SK-N-SH (cell line): Measurements from ENCODE around the gene SPPL2C. TPM values are rescaled to one million over a fixed set of nuclear protein-coding genes. Genes with fewer than 3 reads are reported as not detected.

Experiments
- CTCF ChIA-PET: fragments of 300-600, 350-600 bp; formaldehyde crosslinking; extraction: SDS; loops from one replicate; lab custom pipeline; 2021; lab: Yijun Ruan, JAX
- POLR2A ChIA-PET: fragments of 350-600 bp; sonication (Branson Sonifier 250); formaldehyde crosslinking; extraction: SDS; loops from one replicate; lab custom pipeline; 2020; ENCODE audit warnings: antibody characterized with exemption, inconsistent platforms; lab: Yijun Ruan, JAX
- DNase-seq: peaks from one replicate; pipeline ENCODE4 v3.0.0; 2012
- H2AFZ ChIP-seq: fragments of 200-600 bp; sonication (generic); 2 replicates; pipeline ENCODE4 v1.8.1; 2016; ENCODE audit warnings: antibody characterized with exemption, mild to moderate bottlenecking, low read depth
- H3F3A ChIP-seq: fragments of 200-600 bp; sonication (generic); replicated peaks from 2 replicates; pipeline ENCODE3; 2016; ENCODE audit warnings: antibody characterized with exemption, mild to moderate bottlenecking; ENCODE audit not compliant: insufficient read depth
- H3K27ac ChIP-seq, 2 experiments: fragments of 200-500 bp in 1 of 2; fragments of 200-600 bp in 1 of 2; sonication (Bioruptor generic) in 1 of 2; sonication (generic), shearing (Covaris generic) in 1 of 2; 2 replicates each; pipeline versions ENCODE4 v1.5.1 to v1.6.1; 2014 to 2016; ENCODE audit warnings: low read depth in 2 of 2, inconsistent platforms in 1 of 2, low read length in 1 of 2, mild to moderate bottlenecking in 1 of 2, mixed read lengths in 1 of 2
- H3K27me3 ChIP-seq: fragments of 200-600 bp; sonication (generic), shearing (Covaris generic); 2 replicates; pipeline ENCODE4 v1.6.1; 2016; ENCODE audit warnings: mixed run types; ENCODE audit not compliant: insufficient read depth
- H3K36me3 ChIP-seq, 2 experiments: fragments of 200-500 bp in 1 of 2; fragments of 200-600 bp in 1 of 2; sonication (Bioruptor generic) in 1 of 2; sonication (generic) in 1 of 2; replicated peaks in 1 of 2; 2 replicates each; pipeline versions ENCODE3 to v1.5.1; 2014 to 2016; ENCODE audit warnings: low read length in 1 of 2, mild to moderate bottlenecking in 1 of 2; ENCODE audit not compliant: insufficient read depth in 2 of 2, control insufficient read depth in 1 of 2
- H3K4me1 ChIP-seq, 2 experiments: fragments of 200-500 bp in 1 of 2; fragments of 200-600 bp in 1 of 2; sonication (Bioruptor generic) in 1 of 2; sonication (generic), shearing (Covaris generic) in 1 of 2; 2 replicates each; pipeline versions ENCODE4 v1.5.1 to v1.6.1; 2014 to 2016; ENCODE audit warnings: low read depth in 1 of 2, low read length in 1 of 2, mixed run types in 1 of 2; ENCODE audit not compliant: insufficient read depth in 2 of 2, control insufficient read depth in 1 of 2
- H3K4me2 ChIP-seq: fragments of 200-600 bp; sonication (generic), shearing (Covaris generic); 2 replicates; pipeline ENCODE4 v1.6.1; 2017; ENCODE audit warnings: mixed run types
- H3K4me3 ChIP-seq, 2 experiments: fragments of 200-500 bp in 1 of 2; fragments of 200-600 bp in 1 of 2; sonication (Bioruptor generic) in 1 of 2; sonication (generic), shearing (Covaris generic) in 1 of 2; 2 replicates each; pipeline versions ENCODE4 v1.5.1 to v1.8.1; 2014 to 2016; ENCODE audit warnings: low read depth in 2 of 2, inconsistent platforms in 1 of 2, low read length in 1 of 2, mild to moderate bottlenecking in 1 of 2, mixed read lengths in 1 of 2, moderate library complexity in 1 of 2
- H3K79me2 ChIP-seq: fragments of 200-600 bp; sonication (generic); 2 replicates; pipeline ENCODE4 v1.8.1; 2017; ENCODE audit warnings: mild to moderate bottlenecking; ENCODE audit not compliant: insufficient read depth
- H3K9ac ChIP-seq: fragments of 200-600 bp; sonication (generic); 2 replicates; pipeline ENCODE4 v1.6.1; 2017; ENCODE audit warnings: mixed run types
- H3K9me2 ChIP-seq: fragments of 200-600 bp; sonication (generic); 2 replicates; pipeline ENCODE4 v1.6.1; 2017; ENCODE audit warnings: mixed run types
- H3K9me3 ChIP-seq: fragments of 200-600 bp; sonication (generic); 2 replicates; pipeline ENCODE4 v1.6.1; 2017; ENCODE audit warnings: mixed run types, mild to moderate bottlenecking, moderate library complexity
- H4K20me1 ChIP-seq: fragments of 200-600 bp; sonication (generic); 2 replicates; pipeline ENCODE4 v1.6.1; 2017; ENCODE audit warnings: mild to moderate bottlenecking, mixed run types; ENCODE audit not compliant: insufficient read depth
- ELF1 ChIP-seq: IDR thresholded peaks from 2 replicates; pipeline ENCODE4 v1.4.0; 2012
- FOSL2 ChIP-seq: IDR thresholded peaks from 2 replicates; pipeline ENCODE4 v1.4.0; 2012; ENCODE audit warnings: low read depth, mild to moderate bottlenecking, moderate library complexity, borderline replicate concordance
- FOXM1 ChIP-seq: IDR thresholded peaks from 2 replicates; pipeline ENCODE4 v1.4.0; 2012; ENCODE audit warnings: low read depth, mild to moderate bottlenecking
- GATA2 ChIP-seq: sonication (generic); formaldehyde crosslinking; IDR thresholded peaks from 2 replicates; pipeline ENCODE4 v1.5.0; 2020; ENCODE audit warnings: mild to moderate bottlenecking, missing genetic modification reagents
- PBX3 ChIP-seq: IDR thresholded peaks from 2 replicates; pipeline ENCODE4; 2012
- RXRA ChIP-seq: IDR thresholded peaks from 2 replicates; pipeline ENCODE4 v1.4.0; 2012; ENCODE audit warnings: low read depth, mild to moderate bottlenecking, borderline replicate concordance
- SMC3 ChIP-seq: IDR thresholded peaks from 2 replicates; pipeline ENCODE4 v1.6.1; 2012; ENCODE audit warnings: low read depth, low read length, improper control_type of control experiment
- TAF1 ChIP-seq: IDR thresholded peaks from 2 replicates; pipeline ENCODE4 v1.6.1; 2012; ENCODE audit warnings: low read depth, mild to moderate bottlenecking, low read length, moderate library complexity, borderline replicate concordance
- WGBS: methylation state at CpG from one replicate; pipeline ENCODE4 v1.1.6; 2017; ENCODE audit warnings: low lambda C conversion rate; 5-methylcytosine and 5-hydroxymethylcytosine counted together
- polyA plus RNA-seq, 3 experiments: library from polyadenylated mRNA; depleted of rRNA; stranded (reverse); fragments of >200 nt; gene quantifications; 2 replicates each; pipeline ENCODE4 v1.2.3, GENCODE V29; 2012

SPPL2C gene
- polyA plus RNA-seq, 1 of the 3 experiments (the other 2 are of a cell fraction), result not detected

GRCh38 chr17:45895969-45896785 lies 51.5 kb downstream of the SPPL2C start:
- ChIA-PET POLR2A (no interaction called here), CTCF (interaction anchor here (1.7 kb wide), 1 partner anchor 12 kb away, joined by 6 read pairs; no protein-coding TSS in a partner anchor)
- Histone ChIP-seq H3K27ac (peak overlapping the region in 1 of 2 experiments; percentile 17; a peak in 1 of 4 replicates), H3K9ac (no peak overlapping the region), H4K20me1 (no peaks in the 10 kb centered on the region), H3K36me3 (no peaks in the 10 kb centered on the region), H3K4me3 (peak overlapping the region; percentile 77 to 92), H3K9me2 (no peaks in the 10 kb centered on the region), H3K4me1 (peaks cover 0 to 19% of the 10 kb centered on the region in 2 experiments; a peak in 1 of 4 replicates)
- TF ChIP-seq FOXM1 (no peak), SMC3 (no peak), GATA2 (CRISPR knock-in tag) (no peak), RXRA (no peak), PBX3 (no peak), FOSL2 (no peak), TAF1 (no peak), ELF1 (no peak)
- TF ChIP-seq, all 33 proteins: peak for 0
- H3K79me2 ChIP-seq, result no peaks in the 10 kb centered on the region
- peak overlapping the region; percentile 100 for H3K4me2 ChIP-seq
- H2AFZ ChIP-seq, result no peak overlapping the region
- H3F3A ChIP-seq, result peaks cover 6% of the 10 kb centered on the region
- no peaks in the 10 kb centered on the region for H3K9me3 ChIP-seq
- WGBS, result 11% methylated on average over 37 of the region's 55 CpGs
- H3K27me3 ChIP-seq, result peaks cover 62% of the 10 kb centered on the region
- peak; percentile 64 for DNase-seq

Other genes with a start within 250 kb of the SPPL2C start
- gene CRHR1, start 60.6 kb upstream of the SPPL2C start, polyA plus RNA-seq (2012; rRNA removed), result 0.13 and 0.31 TPM in 2 replicates
- gene MAPT, start 49.7 kb downstream of the SPPL2C start, polyA plus RNA-seq (2012; rRNA removed), result 0.47 and 0.74 TPM in 2 replicates
- not detected in 2 replicates for gene STH, start 154.4 kb downstream of the SPPL2C start, polyA plus RNA-seq (2012; rRNA removed)